T-helper 1 cell (primary cell): ENCODE data around the gene SLC35G3.
"Not testable (repeated sequence)": the region's sequence is repeated elsewhere in the genome, so short reads cannot be mapped to it uniquely, and the experiment has no call there.

Source experiments
- DNase-seq, 5 donors: peaks; one replicate each; pipeline ENCODE4 v3.0.0-alpha.2; 2012 to 2020

SLC35G3 gene

GRCh38 chr17:35163886-35164285 is 30.3 kb downstream of the SLC35G3 start:
- DNase-seq = no peak

GRCh38 chr17:35162755-35163154 is 31.4 kb downstream of the SLC35G3 start:
- no peak for DNase-seq

DNA sequence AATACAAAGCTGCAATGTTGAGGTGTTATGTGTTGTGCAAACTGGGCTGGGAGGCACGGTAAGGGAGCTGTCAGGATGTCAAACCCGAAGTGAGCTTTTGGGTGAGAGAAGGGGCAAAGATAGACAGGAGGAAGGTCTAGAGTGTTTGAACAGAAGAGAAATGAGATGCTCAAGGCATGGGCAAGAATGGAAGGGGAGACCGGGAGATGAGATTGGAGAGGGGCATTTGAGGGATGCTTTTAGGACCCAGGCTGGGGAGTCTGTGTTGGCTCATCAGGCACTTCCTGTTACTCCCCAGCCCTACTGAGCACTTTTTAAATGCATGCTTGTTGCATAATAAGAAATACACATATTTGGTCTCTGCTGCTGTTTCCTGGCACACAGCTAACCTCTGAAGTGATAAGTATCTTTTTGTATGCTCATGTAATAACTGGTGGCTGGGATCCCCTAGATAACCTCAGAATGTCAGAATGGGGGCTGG is 32.9 kb downstream of the SLC35G3 start:
- DNase-seq = peak in 2 of 5 donors; percentile 6 to 69

GRCh38 chr17:35160354-35161201 is 33.6 kb downstream of the SLC35G3 start:
- DNase-seq = peak in 3 of 5 donors; percentile 12 to 45 (median 27)

- DNase-seq = no peak
Measured at GRCh38 chr17:35159940-35160339, 34.3 kb downstream of the SLC35G3 start.

- no peak for DNase-seq
Measured at GRCh38 chr17:35155246-35155645, 38.9 kb downstream of the SLC35G3 start.

DNA sequence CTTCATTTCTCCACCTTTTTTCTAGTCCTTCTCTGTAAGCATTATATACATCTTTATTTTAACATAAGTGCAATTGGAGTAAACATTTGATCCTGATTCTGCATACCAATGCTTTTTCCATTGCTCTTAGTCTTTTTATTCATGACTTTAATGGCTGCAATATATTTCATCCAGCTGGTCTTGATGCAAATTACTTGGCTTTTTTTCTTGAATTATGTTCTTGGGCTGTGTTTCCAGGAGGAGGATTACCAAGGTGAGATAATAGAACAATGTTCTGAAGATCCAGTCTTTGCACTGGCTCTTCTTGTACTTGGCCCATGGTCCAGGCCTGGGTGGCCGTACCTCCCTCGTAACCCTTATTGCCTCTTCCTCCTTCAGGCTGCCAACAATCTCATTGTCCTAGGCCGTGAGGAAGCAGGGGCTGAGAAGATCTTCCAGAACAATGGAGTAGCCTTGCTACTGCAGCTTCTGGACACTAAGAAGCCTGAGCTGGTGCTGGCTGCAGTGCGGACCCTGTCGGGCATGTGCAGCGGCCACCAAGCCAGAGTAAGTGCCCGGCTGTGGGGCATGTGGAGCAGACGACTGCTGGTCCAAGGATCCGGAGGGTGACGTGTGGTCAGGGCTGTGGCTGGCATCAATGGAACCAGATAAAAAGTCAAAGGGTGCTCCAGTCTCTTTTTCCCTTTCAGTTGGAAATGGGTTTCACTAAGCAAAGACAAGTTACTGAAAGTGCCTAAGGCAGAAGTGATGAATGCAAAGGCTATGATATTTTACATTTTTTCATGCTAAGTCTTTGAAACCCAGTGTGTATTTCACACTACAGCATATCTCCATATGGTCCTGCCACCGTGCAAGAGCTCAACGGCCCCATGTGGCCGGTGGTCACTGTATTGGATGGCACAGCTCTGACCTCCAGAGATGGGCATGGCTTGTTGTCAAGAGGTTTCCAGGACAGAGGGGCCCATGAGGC is 39.7 kb downstream of the SLC35G3 start:
- no peak for DNase-seq

- no peak for DNase-seq
Measured at GRCh38 chr17:35152421-35153140, 41.6 kb downstream of the SLC35G3 start.

- not testable (repeated sequence) for DNase-seq
Measured at GRCh38 chr17:35151080-35151479, 43.1 kb downstream of the SLC35G3 start.

GRCh38 chr17:35149941-35150340 is 44.3 kb downstream of the SLC35G3 start:
- no peak for DNase-seq

DNA sequence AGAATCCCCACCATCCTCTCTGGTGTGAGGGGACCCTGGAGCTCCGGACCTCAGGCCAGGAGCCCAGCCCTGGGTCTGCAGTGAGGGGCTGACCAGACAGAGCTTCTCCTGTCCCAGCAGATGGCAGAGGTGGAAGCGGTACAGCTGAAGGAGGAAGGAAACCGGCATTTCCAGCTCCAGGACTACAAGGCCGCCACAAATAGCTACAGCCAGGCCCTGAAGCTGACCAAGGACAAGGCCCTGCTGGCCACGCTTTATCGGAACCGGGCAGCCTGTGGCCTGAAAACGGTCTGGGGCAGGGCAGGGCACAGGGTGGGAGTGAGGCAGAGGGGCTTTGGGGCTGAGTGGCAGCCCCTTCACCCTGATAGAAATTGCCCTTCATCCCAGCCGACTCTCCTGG is 46.0 kb downstream of the SLC35G3 start:
- DNase-seq = no peak

- no peak for DNase-seq
Measured at GRCh38 chr17:35147375-35147905, 46.8 kb downstream of the SLC35G3 start, which contains the start of gene UNC45B. TSS of gene UNC45B (plus strand) at chr17:35147817. CDS start at chr17:35148264, 447 bp downstream.

DNA sequence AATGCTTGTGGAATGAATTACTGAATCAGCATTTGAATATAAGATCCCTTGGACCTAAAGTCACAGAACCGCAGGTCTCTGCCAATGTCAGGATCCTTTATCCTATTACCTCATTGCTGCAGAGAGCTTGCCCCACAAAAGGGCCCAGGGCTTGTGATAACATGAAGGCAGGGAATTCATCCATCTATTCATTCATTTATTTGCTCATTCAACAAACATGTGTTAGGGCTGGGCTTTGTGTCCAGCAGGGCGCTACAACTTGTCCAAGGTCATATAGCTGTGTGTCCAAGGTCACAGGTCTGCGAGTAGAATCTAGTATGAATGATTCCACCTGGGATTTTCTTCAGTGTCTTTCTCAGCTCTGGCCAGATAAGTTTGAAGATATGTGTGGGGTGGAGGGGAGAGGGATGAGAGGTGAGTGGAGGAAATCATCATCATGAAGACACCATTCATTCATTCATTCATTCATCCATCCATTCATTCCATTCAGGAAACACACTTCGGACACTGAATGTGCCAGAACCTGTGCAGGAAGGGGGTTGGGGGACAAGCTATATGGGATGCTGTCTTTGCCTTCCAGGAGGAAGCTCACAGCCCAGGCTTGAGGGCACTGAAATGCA is 47.9 kb downstream of the SLC35G3 start:
- DNase-seq = no peak

DNA sequence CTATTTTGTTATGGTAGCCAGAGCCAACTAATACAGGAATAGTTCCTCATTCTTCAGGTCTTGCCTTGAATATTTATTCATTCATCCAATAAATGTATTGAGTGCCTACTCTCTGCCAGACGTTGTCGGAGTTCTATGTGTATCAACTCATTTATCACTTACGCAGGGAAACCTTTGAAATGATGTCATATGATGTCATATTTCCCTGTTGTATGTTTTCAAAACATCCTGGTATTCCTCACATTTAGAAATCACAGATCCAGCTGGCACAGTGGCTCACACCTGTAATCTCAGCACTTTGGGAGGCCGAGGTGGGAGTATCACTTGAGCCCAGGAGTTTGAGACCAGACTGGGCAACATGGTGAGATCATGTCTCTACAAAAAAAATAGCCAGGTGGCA is 49.4 kb downstream of the SLC35G3 start:
- no peak for DNase-seq
